GM18870 (cell line): Measurements from ENCODE around the gene ITPRIPL2.

Experiments
- ATAC-seq: cut with Tn5 transposase; IDR thresholded peaks from one replicate; pipeline ENCODE4 v1.9.1; 2021; ENCODE audit warnings: moderate library complexity; ENCODE audit not compliant: unreplicated experiment

The ITPRIPL2 gene

DNA sequence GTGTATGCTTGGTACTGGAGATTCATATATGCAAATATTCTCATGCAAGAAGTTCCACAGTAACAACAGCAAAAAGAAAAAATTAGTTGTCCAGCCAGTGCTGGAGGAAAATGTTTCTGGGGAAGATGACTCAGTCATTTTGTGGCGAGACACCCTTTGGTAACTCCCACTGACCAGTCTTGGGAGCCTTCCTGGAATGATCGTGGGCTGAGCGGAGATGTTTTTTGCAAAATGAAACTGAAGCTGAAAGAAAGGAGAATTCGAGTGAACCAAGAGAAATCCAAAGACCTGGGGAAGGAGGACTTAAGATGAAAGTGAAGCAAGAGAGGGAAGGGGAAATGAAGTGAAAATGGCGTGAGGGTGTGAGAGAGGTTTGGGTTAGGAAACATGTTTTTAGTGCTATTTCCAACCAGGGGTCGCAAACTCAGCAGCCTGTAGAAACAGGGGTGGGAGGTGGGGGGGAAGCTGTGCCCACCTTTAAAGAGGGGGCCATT is 5.2 kb downstream of the ITPRIPL2 start:
- no peak for ATAC-seq

GRCh38 chr16:19119564-19119963 is 5.8 kb downstream of the ITPRIPL2 start:
- no peak for ATAC-seq

DNA sequence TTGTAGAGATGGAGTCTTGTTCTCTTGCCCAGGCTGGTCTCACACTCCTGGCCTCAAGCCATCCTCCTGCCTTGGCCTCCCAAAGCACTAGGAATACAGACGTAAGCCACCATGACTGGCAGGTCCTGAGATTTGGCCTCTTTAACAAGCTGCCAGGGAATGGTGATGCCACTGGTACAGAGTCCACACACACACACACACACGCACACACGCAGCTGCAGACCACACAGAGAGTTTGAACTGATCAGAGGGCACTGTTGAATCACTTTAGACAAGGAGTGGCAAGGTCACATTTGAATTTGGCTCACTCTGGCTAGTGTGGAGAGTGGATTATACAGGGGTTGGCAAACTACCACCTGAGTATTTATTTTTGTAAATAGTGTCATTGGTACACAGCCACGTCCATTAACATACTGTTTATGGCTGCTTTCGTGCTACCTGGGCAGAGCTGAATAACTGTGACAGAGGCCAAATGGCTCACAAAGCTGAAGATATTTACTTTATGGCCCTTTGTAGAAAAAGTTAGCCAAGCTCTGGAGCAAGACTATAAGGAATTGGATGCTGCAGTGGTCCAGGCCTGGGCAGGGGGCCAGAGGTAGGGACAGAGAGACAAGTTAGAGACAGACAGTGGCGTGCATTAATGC is 9.9 kb downstream of the ITPRIPL2 start:
- no peak for ATAC-seq

- no peak for ATAC-seq
Observed at GRCh38 chr16:19126300-19126699, 12.5 kb downstream of the ITPRIPL2 start.

DNA sequence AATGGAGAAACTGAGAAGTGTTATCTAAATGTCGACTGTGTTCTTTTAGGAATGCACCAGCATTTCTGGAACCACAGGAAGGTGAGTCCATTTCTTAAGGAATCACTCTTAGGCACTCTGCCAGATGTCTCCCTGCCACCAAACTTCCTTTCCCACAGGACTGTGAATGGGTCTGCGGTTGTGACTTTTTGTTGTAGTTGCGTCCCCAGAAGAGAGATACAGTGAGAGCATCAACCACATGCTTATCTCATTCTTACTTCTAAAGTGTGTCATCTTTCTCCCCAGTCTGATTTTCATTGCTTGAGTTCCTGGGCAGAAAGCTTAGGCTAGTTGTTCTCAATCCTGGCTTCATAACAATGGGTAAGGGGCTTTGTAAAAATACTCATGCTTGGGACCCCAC is 13.4 kb downstream of the ITPRIPL2 start:
- ATAC-seq = no peak

DNA sequence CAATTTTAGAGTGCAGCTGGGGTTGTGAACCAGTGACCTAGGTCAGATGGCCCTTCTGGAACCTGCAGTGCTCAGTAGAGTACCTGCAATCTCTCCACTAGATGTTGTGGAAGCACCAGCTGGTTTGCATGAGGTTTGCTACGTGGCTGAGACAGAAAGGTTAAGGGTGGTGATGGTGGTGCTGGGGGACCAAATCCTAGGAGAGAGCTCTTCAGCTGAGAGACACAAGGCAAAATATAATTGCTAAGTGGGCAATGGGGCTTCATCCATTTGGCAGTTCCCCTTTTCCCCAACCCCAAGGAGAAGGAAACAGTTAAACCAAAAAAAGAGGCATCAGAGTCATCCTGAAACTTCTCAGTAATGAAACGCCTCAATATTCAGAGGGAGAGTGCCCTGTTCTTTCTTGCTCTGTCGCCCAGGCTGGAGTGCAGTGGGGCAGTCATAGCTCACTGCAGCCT is 13.9 kb downstream of the ITPRIPL2 start:
- no peak for ATAC-seq

GRCh38 chr16:19128454-19129200 is 14.9 kb downstream of the ITPRIPL2 start:
- no peak for ATAC-seq

DNA sequence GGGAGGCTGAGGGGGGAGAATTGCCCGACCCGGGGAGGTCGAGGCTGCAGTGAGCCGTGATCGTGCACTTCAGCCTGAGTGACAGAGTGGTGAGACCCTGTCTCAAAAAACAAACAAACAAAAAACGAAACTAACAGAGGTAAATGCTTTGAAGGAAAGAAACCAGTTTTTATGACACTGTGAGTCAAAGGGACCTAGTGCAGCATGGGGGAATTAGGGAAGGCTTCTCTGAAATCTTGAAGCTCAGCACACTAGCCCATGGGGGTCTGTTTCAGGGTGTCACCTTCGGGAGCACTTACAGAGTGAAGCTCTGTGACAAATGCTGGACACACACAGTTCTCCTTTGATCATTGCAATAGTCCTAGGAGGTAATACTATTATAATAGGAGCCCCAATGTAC is 16.6 kb downstream of the ITPRIPL2 start:
- no peak for ATAC-seq

DNA sequence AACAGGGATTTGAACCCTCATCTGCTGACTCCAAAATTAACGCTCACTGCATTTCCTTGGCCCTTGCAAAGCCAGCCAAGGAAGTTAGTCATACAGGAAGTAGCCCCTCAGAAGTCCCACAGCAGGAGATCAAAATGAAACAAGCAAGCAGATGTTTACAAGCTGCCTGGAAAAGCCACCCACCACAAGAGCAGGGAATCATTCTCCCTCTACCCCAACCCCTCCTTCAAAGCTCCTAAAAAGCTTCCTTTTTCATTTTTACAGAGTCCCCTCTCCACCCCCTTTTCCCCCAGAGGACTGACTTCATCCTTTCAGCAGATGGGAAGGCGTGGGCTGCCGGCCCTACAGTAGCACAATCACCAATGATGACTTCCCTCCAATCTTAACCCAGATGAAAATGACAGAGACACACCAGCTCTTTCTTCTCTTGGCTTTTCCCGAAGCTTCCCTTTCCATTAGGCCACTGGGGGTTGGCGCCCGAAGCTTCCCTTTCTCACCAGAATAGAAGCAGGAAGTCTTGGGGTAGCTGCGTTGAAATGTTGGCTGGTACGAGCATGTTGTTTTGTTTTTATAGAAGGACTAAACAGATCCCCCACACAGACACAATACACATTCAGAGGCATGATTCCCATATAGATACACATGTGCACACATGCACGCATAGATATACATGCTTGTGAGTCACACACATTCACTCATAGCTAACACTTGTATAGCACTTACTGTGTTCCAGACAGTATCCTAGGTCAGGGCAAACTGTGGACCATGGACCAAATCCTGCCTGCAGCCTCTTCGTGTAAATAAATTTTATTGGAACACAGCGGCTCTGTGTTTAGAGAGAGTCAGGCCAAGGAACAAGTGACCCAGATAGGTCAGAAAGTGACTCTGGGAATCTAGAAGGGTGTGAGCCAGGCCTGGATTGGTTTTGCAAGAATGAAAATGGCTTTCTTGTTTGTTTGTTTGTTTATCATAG is 17.4 kb downstream of the ITPRIPL2 start:
- ATAC-seq = no peak

DNA sequence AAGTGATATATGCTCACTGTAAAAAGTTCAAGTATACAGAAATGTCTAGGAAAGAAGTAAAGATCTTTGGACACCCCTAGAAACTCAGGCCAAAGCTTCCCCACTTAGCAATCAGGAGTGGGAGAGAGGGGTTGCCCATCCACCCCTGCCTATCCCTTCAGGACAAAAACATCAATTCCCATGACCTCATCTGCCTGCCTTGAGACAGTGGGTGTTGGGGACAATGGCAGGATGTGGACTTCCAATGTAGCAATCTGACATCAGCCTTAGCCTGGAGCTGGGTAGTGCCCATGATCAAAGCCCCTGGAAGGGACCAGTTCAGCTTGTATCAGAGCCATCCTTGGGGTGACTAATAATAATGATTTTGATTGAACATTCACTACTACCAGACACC is 18.1 kb downstream of the ITPRIPL2 start:
- ATAC-seq = no peak

DNA sequence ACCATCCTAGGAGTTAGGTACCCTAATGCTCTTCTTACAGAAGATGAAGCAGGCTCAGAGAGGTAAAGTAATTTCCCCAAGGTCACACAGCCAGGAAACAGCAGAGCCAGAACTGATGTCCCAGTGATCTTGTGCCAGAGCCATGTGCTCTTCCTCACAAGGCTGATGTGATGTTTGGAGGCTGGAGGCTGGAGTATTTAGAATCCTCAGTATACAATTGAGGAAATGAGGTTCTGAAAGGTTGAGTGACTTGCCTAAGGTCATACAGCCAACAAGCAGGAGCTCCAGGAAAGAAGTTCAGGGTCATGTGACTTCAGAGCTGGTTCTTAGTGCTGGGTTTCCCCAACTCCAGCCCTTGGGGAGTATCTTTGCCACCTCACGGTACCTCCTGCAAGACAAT is 18.5 kb downstream of the ITPRIPL2 start:
- ATAC-seq = no peak

- no peak for ATAC-seq
Observed at GRCh38 chr16:19132898-19133297, 19.1 kb downstream of the ITPRIPL2 start.

GRCh38 chr16:19133600-19133999 is 19.8 kb downstream of the ITPRIPL2 start:
- no peak for ATAC-seq

GRCh38 chr16:19135201-19135842 is 21.6 kb downstream of the ITPRIPL2 start:
- no peak for ATAC-seq

DNA sequence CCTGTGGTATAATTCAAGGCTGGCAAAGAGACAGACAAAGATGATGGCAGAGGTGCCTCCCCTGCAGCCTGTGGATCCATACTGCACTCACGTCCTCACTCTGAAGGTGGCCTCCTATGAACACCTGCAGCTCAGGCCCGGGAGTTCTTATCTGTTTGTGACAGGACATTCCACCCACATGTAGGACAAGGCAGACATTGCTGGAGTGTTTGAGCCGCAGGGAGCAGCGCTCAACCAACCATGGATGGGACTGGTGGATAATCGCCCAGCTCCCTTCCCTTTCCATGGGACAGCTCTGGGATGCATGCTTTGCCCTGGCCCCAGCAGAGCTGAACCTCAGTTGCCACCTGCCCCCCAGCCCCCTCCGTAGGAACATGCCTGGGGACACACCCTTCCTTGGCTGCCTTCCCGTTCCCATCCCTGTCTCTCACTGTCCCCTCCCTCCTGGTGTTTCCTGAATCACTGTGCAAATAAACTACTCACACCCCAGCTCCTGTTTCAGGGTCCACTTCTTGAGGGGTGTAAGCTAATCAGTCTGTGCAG is 22.2 kb downstream of the ITPRIPL2 start:
- no peak for ATAC-seq

DNA sequence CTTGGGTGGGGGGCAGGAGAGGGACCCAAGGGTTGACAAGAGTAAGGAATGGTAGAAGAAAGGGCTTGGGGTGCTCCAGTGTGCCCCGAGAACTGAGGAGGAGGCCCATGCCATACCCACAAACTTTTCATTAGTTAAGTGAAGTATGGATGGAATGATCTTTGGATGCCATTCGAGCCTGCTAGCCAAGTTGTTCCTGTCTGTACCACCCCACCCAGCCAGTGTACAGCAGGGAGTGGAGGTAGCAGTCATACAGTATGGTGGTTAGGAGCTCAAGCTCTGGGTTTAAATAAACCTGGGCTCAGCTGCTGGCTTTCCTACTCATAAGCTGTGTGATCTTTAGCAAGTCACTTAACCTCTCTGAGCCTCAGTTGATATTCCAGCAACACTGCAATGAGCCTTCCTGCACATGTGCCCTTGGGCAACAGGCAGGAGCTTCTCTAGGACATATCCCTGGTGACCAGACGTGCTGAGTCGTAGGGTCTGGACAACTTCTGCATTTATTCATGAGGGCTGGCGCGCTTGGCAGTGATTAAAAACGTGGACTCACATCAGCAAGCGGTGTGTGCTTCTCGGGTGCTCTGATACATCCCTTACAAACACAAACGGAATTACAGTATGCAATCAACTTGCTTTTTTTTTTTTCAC is 22.9 kb downstream of the ITPRIPL2 start:
- no peak for ATAC-seq

DNA sequence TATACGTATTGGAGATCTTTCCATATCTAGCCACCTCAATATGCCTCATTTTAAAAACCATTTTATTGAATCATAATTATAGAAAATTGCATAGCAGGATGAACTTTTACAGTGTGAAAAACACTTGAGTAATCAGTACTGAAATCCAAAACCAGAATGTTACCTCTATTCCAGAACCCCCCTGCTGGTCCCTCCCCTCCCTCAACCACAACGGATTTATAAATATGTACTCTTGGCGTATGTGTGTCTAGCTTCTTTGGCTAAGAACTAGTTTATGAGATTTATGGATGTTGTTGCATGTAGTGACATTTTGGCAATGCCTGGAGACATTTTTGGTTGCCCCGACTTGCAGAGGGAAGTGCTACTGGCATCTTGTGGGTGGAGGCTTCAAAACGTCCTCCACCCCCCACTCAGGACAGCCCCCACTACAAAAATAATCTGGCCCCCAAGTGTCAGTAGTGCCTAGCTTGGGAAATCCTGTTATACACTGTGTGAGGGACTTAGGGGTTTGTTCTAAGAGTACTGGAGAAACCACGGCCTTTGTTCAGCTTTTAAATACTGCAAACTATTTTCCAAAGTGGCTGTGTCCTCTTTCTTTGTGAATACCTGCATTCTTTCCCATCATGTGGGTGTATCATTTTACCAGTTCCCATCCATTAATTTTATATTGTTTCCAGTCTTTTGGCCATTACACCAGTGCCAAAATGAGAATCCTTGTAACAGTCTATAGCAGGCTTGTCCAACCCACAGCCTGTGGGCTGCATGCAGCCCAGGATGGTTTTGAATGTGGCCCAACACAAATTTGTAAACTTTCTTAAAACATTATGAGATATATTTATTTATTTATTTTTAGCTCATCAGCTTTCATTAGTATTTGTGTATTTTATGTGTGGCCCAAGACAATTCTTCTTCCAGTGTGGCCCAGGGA is 23.7 kb downstream of the ITPRIPL2 start:
- ATAC-seq = no peak

DNA sequence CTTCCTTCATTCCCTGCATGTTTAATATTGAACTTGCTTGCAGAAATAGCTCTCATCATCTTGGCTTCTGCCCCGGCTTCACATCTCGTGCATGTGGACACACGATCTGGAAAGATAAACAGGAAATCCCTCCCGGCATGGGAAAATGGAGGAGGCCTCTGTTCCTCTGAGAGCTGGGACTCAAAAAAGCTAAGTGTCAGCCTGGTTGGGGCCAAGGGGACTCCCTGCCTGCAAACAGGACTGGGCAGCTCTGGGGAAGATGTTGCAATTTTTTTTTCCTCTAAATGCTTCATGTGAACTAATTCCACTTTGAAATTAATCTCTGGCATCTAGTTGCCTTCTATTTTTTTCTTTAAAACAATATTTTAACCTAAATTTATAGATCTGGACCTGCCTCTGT is 24.8 kb downstream of the ITPRIPL2 start:
- no peak for ATAC-seq
